Measurements from ENCODE around the gene KCNN3. TPM values are rescaled to one million over a fixed set of nuclear protein-coding genes. Genes with fewer than 3 reads are reported as not detected.

Gene KCNN3
- total RNA-seq, 1 experiment from 2014 or later = 1.3 TPM

GRCh38 chr1:154720328-154721297, 149.5 kb downstream of the KCNN3 start:
- POLR2A ChIA-PET = interaction anchor here (0.7 kb wide), 1 partner anchor 27 kb away, joined by 3 read pairs; no protein-coding TSS in a partner anchor
- no peak overlapping the region for H3K4me3 Mint-ChIP-seq
- DNase-seq (ENCODE audit: low spot score) (no peak), ATAC-seq (no peak)
- H3K4me1 Mint-ChIP-seq = peaks cover 2% of the 10 kb centered on the region; the same call in 1 of the 2 replicates
- no peak overlapping the region for H3K27ac Mint-ChIP-seq
- no peaks in the 10 kb centered on the region for H3K9me3 Mint-ChIP-seq
- CTCF ChIA-PET = interaction anchor here (0.8 to 1.1 kb wide), 2 partner anchors 21 to 158 kb away, joined by 4 to 7 read pairs; no protein-coding TSS in a partner anchor
- no peaks in the 10 kb centered on the region for H3K36me3 Mint-ChIP-seq
- TF ChIP-seq ELF4 (CRISPR knock-in tag; IDR thresholded peaks at IDR 0.05; ENCODE audit: low read depth) (no peak), PRDM15 (CRISPR knock-in tag; IDR thresholded peaks at IDR 0.05) (no peak), GRHL2 (CRISPR knock-in tag; IDR thresholded peaks at IDR 0.05; ENCODE audit: insufficient replicate concordance, severe bottlenecking) (no peak), CREM (CRISPR knock-in tag; IDR thresholded peaks at IDR 0.05) (no peak), ATF3 (CRISPR knock-in tag; conservative IDR thresholded peaks at IDR 0.05) (no peak)
- no peaks in the 10 kb centered on the region for H3K27me3 Mint-ChIP-seq (ENCODE audit: low read depth)

- Mint-ChIP-seq H3K36me3 (no peaks in the 10 kb centered on the region), H3K4me3 (no peak overlapping the region), H3K27me3 (ENCODE audit: low read depth) (no peaks in the 10 kb centered on the region), H3K9me3 (no peaks in the 10 kb centered on the region), H3K27ac (no peak overlapping the region), H3K4me1 (peaks cover 2% of the 10 kb centered on the region; the same call in 1 of the 2 replicates)
- no peak for TF ChIP-seq ZNF416 (CRISPR knock-in tag; IDR thresholded peaks at IDR 0.05)
- TF ChIP-seq, protein P1, sequence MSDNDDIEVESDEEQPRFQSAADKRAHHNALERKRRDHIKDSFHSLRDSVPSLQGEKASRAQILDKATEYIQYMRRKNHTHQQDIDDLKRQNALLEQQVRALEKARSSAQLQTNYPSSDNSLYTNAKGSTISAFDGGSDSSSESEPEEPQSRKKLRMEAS (CRISPR knock-in tag; IDR thresholded peaks at IDR 0.05) = no peak
- TF ChIP-seq MYBL2 (CRISPR knock-in tag; IDR thresholded peaks at IDR 0.05) = no peak
- TF ChIP-seq ZNF281 (CRISPR knock-in tag; IDR thresholded peaks at IDR 0.05) = no peak
- ATAC-seq (no peak), DNase-seq (ENCODE audit: low spot score) (no peak)
- POLR2A ChIA-PET = no interaction called here
- CTCF ChIA-PET = interaction anchor here (0.5 to 1.1 kb wide), 3 partner anchors 22 to 159 kb away, joined by 3 to 7 read pairs (median 4); no protein-coding TSS in a partner anchor
These were observed 150.3 kb downstream of the KCNN3 start for GRCh38 chr1:154719586-154720327.

DNA sequence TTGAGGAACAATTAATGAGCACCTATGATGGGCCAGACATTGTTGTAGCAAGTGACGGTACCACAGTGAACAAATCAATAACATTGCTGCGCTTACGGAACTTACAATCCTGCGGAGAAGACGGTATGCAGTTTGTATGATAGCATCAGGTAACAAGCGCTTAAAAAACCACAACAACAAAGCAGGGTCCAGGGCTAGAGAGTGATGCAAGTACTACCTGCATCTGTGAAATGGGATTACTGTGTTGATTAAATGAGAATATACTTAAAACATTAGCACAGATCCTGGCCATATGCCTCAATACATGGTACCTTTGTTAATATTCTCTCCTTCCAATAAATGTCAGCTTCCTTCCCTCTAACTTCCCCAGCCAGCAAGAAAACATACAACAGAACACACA, 151.5 kb downstream of the KCNN3 start:
- H3K27me3 Mint-ChIP-seq (ENCODE audit: low read depth) = no peaks in the 10 kb centered on the region
- no peak overlapping the region for H3K27ac Mint-ChIP-seq
- ATAC-seq = no peak
- TF ChIP-seq ZNF263 (CRISPR knock-in tag; IDR thresholded peaks at IDR 0.05; ENCODE audit: low read depth) (no peak), ZNF219 (CRISPR knock-in tag; IDR thresholded peaks at IDR 0.05; ENCODE audit: borderline replicate concordance) (no peak), ZNF423 (CRISPR knock-in tag; IDR thresholded peaks at IDR 0.05) (no peak), ETV6 (CRISPR knock-in tag; IDR thresholded peaks at IDR 0.05) (no peak), HMGA2 (CRISPR knock-in tag; IDR thresholded peaks at IDR 0.05) (no peak), AFF4 (CRISPR knock-in tag; IDR thresholded peaks at IDR 0.05; ENCODE audit: borderline replicate concordance) (no peak), CDX4 (CRISPR knock-in tag; IDR thresholded peaks at IDR 0.05; ENCODE audit: borderline replicate concordance) (no peak)

More for the DNA sequence above, 151.5 kb downstream of the KCNN3 start:
- no peaks in the 10 kb centered on the region for H3K9me3 Mint-ChIP-seq
- H3K4me3 Mint-ChIP-seq = no peak overlapping the region
- no peaks in the 10 kb centered on the region for H3K36me3 Mint-ChIP-seq
- no peak for DNase-seq (ENCODE audit: low spot score)
- ChIA-PET CTCF (interaction anchor here (1.0 to 1.9 kb wide), 2 partner anchors 11 to 160 kb away, joined by 3 to 4 read pairs; no protein-coding TSS in a partner anchor), POLR2A (no interaction called here)
- H3K4me1 Mint-ChIP-seq = peaks cover 2% of the 10 kb centered on the region; the same call in 1 of the 2 replicates

Data from WTC11 (cell line).